ENCODE data around the gene HPSE2.
"Not testable (repeated sequence)": the region's sequence is repeated elsewhere in the genome, so short reads cannot be mapped to it uniquely, and the experiment has no call there.

DNA sequence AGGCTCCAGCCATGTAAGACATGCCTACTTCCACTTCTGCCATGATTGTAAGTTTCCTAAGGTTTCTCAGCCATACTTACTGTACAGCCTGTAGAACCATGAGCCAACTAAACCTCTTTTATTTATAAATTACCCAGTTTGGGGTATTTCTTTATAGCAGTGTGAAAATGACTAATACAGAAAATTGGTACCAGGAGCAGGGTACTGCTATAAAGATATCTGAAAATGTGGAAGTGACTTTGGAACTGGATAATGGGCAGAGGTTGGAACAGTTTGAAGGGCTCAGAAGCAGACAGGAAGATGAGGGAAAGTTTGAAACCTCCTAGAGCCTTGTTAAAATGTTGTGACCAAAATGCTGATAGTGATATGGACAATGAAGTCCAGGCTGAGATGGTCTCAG is 12.2 kb upstream of the HPSE2 start:
- TF ChIP-seq, protein P1, sequence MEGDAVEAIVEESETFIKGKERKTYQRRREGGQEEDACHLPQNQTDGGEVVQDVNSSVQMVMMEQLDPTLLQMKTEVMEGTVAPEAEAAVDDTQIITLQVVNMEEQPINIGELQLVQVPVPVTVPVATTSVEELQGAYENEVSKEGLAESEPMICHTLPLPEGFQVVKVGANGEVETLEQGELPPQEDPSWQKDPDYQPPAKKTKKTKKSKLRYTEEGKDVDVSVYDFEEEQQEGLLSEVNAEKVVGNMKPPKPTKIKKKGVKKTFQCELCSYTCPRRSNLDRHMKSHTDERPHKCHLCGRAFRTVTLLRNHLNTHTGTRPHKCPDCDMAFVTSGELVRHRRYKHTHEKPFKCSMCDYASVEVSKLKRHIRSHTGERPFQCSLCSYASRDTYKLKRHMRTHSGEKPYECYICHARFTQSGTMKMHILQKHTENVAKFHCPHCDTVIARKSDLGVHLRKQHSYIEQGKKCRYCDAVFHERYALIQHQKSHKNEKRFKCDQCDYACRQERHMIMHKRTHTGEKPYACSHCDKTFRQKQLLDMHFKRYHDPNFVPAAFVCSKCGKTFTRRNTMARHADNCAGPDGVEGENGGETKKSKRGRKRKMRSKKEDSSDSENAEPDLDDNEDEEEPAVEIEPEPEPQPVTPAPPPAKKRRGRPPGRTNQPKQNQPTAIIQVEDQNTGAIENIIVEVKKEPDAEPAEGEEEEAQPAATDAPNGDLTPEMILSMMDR (IDR thresholded peaks at IDR 0.05): not testable (repeated sequence)
- not testable (repeated sequence) for TF ChIP-seq POLR2A (IDR thresholded peaks at IDR 0.05)
